GM21576 (cell line): ENCODE results near the gene ARHGEF3.
A peak's percentile ranks its signal among the peaks of the same experiment; 100 is the strongest.
"Not testable (repeated sequence)": the region's sequence is repeated elsewhere in the genome, so short reads cannot be mapped to it uniquely, and the experiment has no call there.

Experiments
- ATAC-seq: cut with Tn5 transposase; IDR thresholded peaks from one replicate; pipeline ENCODE4 v1.9.1; 2021; ENCODE audit warnings: mild to moderate bottlenecking, moderate library complexity; ENCODE audit not compliant: unreplicated experiment

The ARHGEF3 gene

GRCh38 chr3:56775838-56776555, 25.8 kb downstream of the ARHGEF3 start:
- no peak for ATAC-seq

GRCh38 chr3:56775445-56775837, 26.3 kb downstream of the ARHGEF3 start:
- ATAC-seq = no peak

- ATAC-seq = no peak
Observed at GRCh38 chr3:56773986-56774385, 27.8 kb downstream of the ARHGEF3 start.

- ATAC-seq = no peak
Observed at GRCh38 chr3:56772952-56773938, 28.5 kb downstream of the ARHGEF3 start.

- ATAC-seq = no peak
Observed at GRCh38 chr3:56771376-56771775, 30.4 kb downstream of the ARHGEF3 start.

- no peak for ATAC-seq
Observed at GRCh38 chr3:56769116-56769707, 32.5 kb downstream of the ARHGEF3 start.

- no peak for ATAC-seq
Observed at GRCh38 chr3:56764904-56765547, 36.7 kb downstream of the ARHGEF3 start.

- ATAC-seq = no peak
Observed at GRCh38 chr3:56764184-56764583, 37.6 kb downstream of the ARHGEF3 start.

GRCh38 chr3:56763233-56763632, 38.5 kb downstream of the ARHGEF3 start:
- no peak for ATAC-seq

GRCh38 chr3:56762718-56763117, 39.0 kb downstream of the ARHGEF3 start:
- ATAC-seq = no peak

GRCh38 chr3:56761887-56762651, 39.7 kb downstream of the ARHGEF3 start:
- ATAC-seq = no peak

- ATAC-seq = no peak
Observed at GRCh38 chr3:56761023-56761422, 40.7 kb downstream of the ARHGEF3 start.

GRCh38 chr3:56759532-56759931, 42.2 kb downstream of the ARHGEF3 start:
- ATAC-seq = no peak

GRCh38 chr3:56758539-56758981, 43.2 kb downstream of the ARHGEF3 start:
- ATAC-seq = peak; percentile 70

GRCh38 chr3:56758042-56758441, 43.7 kb downstream of the ARHGEF3 start:
- not testable (repeated sequence) for ATAC-seq

- no peak for ATAC-seq
Observed at GRCh38 chr3:56754741-56755417, 46.9 kb downstream of the ARHGEF3 start.

GRCh38 chr3:56753206-56753820, 48.4 kb downstream of the ARHGEF3 start:
- ATAC-seq = peak; percentile 85

GRCh38 chr3:56751056-56751707, 50.6 kb downstream of the ARHGEF3 start:
- no peak for ATAC-seq
